GM18951 (cell line): ENCODE data around the gene PKN1.
"Not testable (repeated sequence)": the region's sequence is repeated elsewhere in the genome, so short reads cannot be mapped to it uniquely, and the experiment has no call there.

Source experiments
- POLR2A ChIP-seq: IDR thresholded peaks from 4 replicates; pipeline ENCODE4 v1.6.1; 2011; ENCODE audit warnings: mild to moderate bottlenecking; ENCODE audit not compliant: insufficient read length, insufficient read depth; ENCODE audit errors: extremely low read depth
- in situ Hi-C: fragments of 300-500 bp; cut with MboI; formaldehyde crosslinking; loops from one replicate; pipeline ENCODE4 v1.12.0; 2022; ENCODE audit warnings: low sequenced_read_pairs, mixed read lengths, inconsistent platforms; ENCODE audit not compliant: unreplicated experiment

Gene PKN1

DNA sequence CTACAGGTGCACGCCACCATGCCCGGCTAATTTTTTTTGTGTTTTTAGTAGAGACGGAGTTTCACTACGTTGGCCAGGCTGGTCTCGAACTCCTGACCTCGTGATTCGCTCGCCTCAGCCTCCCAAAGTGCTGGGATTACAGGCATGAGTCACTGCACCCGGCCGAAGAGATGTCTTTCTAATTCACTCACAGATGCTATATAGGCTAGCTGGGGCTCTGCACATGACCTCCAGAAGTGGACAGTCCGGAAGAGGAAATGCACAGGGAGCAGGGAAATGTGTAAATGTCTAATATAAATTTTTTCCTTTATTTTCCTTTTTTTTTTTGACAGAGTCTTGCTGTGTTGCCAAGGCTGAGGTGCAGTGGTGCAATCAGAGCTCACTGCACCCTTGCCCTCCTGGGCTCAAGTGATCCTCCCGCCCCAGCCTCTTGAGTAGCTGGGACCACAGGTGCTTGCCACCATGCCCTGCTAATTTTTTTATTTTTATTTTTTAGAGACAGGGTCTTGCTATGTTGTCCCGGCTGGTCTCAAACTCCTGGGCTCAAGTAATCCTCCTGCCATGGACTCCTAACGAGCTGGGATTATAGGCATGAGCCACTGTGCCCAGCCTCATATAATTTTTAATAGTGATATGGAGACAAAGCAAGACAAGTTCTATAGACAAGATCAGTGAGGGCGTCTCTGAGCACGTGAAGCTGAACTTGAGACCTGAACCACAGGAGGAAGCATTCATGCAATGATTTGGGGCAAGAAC is 54.4 kb downstream of the PKN1 start:
- no peak for TF ChIP-seq POLR2A
- in situ Hi-C loops = loop anchor here (25.0 kb wide), 1 partner anchor 300 kb away; no protein-coding TSS in a partner anchor

DNA sequence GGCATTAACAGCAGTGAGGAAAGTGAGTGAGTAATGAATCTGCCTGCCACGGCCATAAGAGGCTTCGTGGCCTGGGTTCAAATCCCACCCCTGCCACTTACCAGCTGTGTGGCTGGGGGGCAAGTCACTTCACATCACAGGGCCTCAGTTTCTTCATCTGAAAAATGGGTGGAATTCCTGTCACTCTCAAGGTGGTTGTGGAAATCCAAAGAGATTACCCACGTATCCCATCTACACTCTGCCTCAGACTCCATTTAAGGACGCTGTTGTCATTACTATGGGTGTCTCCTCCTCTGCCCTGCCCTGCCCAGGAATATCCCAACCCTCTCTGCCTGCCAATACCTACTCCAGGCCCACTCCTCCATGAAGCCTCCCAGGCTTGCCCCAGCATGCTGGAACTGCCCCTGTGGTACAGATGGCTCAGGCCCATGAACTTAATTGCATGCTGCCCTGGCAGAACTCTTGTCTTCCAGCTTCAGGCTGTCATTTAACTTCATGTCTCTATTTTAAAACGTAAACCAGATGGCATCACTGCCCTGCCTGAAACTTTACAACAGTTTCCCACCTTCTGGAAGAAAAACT is 59.7 kb downstream of the PKN1 start:
- in situ Hi-C loops = loop anchor here (25.0 kb wide), 1 partner anchor 306 kb away; no protein-coding TSS in a partner anchor
- TF ChIP-seq POLR2A = no peak

DNA sequence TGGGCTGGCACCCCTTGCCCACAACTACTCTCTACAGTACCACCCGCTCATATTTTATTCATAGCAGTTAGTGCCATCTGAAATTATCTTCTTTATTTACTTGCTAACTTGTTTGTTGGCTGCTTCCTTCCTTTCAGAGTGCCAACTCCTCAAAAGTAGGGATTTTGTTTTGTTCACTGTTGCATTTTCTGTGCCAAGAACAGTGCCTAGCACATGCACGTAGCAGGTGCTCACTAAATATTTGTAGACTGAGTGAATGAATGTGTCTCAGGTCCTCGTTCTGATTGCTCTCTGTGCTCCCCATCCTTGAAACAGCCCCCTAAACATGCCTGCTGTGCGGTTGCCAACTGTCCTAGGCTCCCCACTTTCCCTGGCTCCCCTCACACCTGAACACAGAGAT is 61.3 kb downstream of the PKN1 start:
- in situ Hi-C loops = loop anchor here (25.0 kb wide), 1 partner anchor 307 kb away; no protein-coding TSS in a partner anchor
- TF ChIP-seq POLR2A = no peak

DNA sequence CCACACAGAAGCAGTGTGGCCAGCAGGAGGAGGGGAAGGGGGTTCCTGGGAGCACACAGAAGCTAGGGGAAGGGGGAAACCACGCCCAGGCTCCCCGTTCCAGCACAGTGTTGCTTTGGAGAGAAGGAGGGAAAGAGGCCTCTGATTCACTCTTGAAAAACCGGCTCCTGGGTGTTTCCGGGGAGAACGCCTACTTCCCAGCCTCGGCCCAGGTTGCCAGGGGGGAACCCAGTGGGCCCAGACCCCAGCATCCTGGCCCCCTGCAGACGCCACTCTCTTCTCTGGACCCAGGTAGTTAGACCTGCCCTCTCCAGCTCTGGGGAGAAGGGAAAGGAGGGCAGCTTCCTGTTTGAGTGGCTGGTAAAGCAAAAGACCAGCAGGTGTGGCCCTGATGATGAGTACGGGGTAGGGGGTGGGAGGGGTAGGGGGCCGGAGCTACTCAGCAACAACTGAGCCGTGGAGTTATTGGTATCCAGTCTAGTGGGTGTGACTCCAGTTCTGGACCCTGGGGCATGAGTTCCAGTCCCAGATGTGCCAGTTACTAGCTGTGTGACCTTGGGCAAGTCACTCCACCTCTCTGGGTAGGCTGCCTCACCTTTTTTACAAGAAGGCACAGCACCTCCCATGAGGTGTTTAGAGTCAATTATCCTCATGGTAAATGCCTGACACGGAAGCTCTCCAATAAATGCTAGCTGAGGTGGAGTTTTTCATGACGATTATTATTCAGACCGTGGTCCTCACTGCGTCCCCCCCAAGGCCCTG is 62.0 kb downstream of the PKN1 start:
- TF ChIP-seq POLR2A = no peak
- in situ Hi-C loops = loop anchor here (25.0 kb wide), 1 partner anchor 308 kb away; no protein-coding TSS in a partner anchor

DNA sequence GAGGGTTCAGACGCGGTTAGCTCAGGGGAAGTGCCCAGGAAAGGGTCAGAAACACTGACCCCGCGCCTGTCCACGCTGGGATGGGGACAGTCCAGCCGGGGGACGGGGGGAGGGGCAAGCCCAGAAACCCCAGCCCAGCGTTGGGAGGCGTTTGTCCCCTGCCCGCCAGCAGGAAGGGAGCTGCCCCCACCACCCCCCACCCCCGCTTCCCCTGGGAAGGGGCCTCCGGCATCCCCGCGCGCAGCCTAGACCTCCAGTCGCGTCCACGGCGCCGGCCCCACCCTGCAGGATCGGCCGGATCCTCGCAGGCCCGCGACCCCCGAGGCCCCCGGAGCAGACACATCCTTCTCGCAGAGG is 62.5 kb downstream of the PKN1 start:
- no peak for TF ChIP-seq POLR2A
- in situ Hi-C loops = loop anchor here (25.0 kb wide), 1 partner anchor 308 kb away; no protein-coding TSS in a partner anchor

DNA sequence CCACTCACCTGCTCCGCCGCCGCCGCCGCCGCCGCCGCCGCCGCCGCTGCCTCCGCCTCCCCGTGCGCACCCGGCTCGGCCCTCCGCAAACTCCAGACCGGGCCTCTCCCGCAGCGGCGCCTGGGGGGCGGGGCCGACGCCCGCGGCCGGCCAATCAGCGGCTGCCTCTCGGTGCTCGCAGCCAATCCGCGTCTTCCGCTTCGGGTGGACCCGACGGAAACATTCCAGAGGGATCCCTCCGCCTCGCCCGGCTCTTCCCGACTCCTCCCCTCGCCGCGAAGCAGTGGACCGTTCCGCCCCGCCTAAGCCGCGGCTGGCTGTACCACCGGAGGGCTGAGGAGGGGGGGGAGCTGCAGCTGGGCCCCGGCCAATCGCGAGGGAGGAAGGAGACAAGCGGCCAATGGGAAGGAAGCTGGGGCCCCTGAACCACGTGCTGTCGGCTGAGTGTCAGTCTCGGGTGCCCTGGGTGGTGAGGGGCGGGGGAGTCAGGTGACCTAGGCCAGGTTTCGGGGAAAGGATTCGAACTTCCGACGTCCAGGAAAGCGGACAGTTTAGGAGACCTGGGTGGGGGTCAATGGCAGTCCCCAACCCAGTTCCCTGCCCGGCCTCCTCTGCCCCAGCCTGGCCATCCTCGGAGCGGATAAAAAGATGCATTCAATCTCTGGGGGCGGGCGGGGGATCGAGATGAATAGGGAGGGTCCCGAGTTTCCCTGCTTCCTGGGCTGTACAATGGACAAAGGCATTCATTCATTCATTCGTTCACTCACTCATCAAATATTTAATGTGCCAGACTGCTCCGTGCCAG is 63.1 kb downstream of the PKN1 start, which contains the start of gene GIPC1:
Gene GIPC1, minus strand, starts transcription at position 99 of the 805 bp plus-strand sequence. CDS start 13,151 bp downstream, outside the sequence.
- peak; percentile 28 for TF ChIP-seq POLR2A
- in situ Hi-C loops = loop anchor here (25.0 kb wide), 1 partner anchor 309 kb away; no protein-coding TSS in a partner anchor

DNA sequence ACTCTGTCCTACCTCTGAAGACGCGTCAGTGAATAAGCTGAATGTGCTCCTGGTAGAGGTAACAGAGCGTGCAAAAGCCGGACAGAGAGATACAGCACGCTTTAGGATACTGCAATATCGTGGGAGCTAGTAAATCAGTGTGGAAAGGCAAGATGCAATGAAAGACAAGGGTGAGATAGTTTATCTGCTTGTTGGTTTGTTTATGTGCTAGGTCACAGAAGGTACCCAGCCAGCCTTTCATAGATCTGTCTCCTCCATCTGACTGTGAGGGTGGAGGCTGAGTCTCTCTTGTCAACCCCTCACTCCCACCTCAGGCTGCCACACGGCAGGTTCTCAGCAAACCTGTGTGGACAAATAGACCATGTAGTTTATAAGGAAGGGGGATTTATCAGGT is 63.7 kb downstream of the PKN1 start:
- in situ Hi-C loops = loop anchor here (25.0 kb wide), 1 partner anchor 310 kb away; no protein-coding TSS in a partner anchor
- no peak for TF ChIP-seq POLR2A

DNA sequence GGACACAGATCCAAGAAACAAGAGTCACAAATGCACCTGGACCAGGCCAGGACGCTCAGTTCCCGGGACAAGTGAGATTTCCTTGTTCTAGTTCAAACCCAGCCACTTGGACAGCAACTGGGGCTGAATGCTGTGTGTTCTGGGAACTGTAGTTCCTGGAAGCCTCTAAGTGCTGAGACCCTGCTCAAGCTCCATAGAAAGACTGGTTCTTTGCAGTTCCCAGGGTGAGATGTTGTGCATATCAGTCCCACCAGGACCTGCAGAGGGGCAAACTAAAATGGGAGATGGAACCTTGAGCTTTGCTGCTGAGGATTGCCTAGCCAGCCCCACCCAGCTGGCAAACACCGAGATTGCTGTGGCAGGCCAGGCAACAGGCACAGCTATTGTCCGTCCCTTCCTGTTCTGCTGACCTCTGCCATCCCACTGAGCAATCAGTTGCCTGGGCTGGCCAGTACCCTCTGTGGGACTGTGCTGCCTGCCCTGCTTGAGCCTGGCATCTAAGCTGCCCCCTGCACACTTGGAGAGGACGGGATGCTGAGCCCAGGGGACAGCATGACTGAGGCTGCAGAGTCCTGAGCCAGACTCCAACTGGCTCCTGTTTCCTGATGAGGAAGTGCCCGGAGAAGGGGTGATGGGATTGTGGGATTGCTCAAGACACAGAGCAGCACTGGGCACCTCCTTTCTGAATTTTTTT is 64.3 kb downstream of the PKN1 start:
- in situ Hi-C loops = loop anchor here (25.0 kb wide), 1 partner anchor 310 kb away; no protein-coding TSS in a partner anchor
- no peak for TF ChIP-seq POLR2A

DNA sequence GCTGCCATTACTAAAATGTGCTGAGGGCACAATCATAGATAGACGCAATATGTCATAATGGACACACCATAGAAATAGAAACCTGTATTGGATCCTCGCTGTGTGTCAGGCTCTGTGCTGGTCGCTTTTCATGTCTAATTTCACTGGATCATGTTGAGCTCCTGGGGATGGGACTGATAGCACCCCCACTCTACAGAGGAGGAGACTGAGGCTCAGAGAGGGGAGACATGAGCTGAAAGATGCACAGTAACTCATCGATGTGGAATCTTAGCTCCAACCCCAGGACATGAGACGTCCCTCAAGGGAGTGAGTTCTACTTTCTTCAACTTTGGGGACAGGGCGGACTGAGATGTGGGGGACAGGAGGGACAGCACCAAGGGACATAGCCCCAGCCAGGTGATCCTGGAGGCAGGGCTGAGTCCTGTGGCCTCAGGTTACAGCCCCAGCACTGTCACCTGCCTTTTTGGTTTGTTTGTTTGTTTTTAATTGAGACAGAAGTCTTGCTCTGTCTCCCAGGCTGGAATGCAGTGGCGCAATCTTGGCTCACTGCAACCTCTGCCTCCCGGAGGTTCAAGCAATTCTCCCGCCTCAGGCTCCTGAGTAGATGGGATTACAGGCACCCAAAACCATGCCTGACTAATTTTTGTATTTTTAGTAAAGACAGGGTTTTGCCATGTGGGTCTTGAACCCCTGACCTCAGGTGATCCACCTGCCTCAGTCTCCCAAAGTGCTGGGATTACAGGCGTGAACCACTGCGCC is 69.4 kb downstream of the PKN1 start:
- TF ChIP-seq POLR2A = no peak
- in situ Hi-C loops = no loop called here

DNA sequence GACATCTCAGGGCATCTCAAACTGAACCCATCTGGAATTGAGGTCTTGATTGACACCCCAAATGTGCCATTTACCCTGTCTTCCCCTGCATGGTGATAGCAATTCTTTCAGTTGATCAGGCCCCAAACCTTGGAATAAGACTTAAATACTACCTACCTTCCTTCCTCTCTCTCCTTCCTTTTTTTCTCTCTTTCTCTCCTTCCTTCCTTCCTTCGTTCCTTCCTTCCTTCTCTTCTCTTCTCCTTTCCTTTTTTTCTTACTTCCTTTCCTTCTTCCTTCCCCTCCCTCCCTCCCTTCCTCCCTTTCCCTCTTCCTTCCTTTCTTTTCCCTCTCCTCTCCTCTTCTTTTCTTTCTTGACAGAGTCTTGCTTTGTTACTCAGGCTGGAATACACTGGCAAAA is 70.2 kb downstream of the PKN1 start:
- in situ Hi-C loops = no loop called here
- no peak for TF ChIP-seq POLR2A

DNA sequence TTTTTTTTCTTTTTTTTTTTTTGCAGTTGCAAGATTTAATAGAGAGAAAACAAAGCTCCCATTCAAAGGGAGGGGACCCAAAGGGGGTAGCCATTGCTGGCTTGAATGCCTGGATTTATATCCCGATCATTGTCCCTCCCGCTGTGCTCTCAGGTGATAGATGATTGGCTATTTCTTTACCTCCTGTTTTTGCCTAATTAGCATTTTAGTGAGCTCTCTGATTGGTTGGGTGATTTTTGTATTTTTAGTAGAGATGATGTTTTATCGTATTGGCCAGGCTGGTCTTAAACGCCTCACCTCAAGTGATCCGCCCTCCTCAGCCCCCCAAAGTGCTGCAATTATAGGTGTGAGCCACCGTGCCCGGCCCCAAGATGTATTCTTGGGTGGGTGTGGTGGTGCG is 71.5 kb downstream of the PKN1 start:
- in situ Hi-C loops = not testable (repeated sequence)
